ENCODE measurements around the gene CAMKK1. TPM values are rescaled to one million over a fixed set of nuclear protein-coding genes. Genes with fewer than 3 reads are reported as not detected.
"Not testable (repeated sequence)": the region's sequence is repeated elsewhere in the genome, so short reads cannot be mapped to it uniquely, and the experiment has no call there.

Gene CAMKK1
- total RNA-seq, 1 donor: 5.4 TPM

- Histone ChIP-seq H3K4me1 (ENCODE audit: insufficient read depth, low read length) (no peaks in the 10 kb centered on the region), H3K4me3 (ENCODE audit: low read length) (no peak overlapping the region), H3K9me3 (ENCODE audit: low read depth, low read length) (no peaks in the 10 kb centered on the region), H3K27me3 (ENCODE audit: insufficient read depth, low read length) (no peaks in the 10 kb centered on the region)
Measured at GRCh38 chr17:3859940-3860339, 32.9 kb downstream of the CAMKK1 start.

- no peaks in the 10 kb centered on the region for H3K9me3 ChIP-seq (ENCODE audit: low read depth, low read length)
- no peak overlapping the region for H3K4me3 ChIP-seq (ENCODE audit: low read length)
- H3K4me1 ChIP-seq (ENCODE audit: insufficient read depth, low read length): no peaks in the 10 kb centered on the region
- no peaks in the 10 kb centered on the region for H3K27me3 ChIP-seq (ENCODE audit: insufficient read depth, low read length)
Measured at GRCh38 chr17:3857261-3858105, 35.4 kb downstream of the CAMKK1 start.

- H3K4me1 ChIP-seq (ENCODE audit: insufficient read depth, low read length); H3K4me3 ChIP-seq (ENCODE audit: low read length); H3K9me3 ChIP-seq (ENCODE audit: low read depth, low read length); H3K27me3 ChIP-seq (ENCODE audit: insufficient read depth, low read length): not testable (repeated sequence)
Measured at GRCh38 chr17:3854204-3854603, 38.6 kb downstream of the CAMKK1 start.

- H3K9me3 ChIP-seq (ENCODE audit: low read depth, low read length): no peaks in the 10 kb centered on the region
- no peak overlapping the region for H3K4me3 ChIP-seq (ENCODE audit: low read length)
- H3K4me1 ChIP-seq (ENCODE audit: insufficient read depth, low read length): no peaks in the 10 kb centered on the region
- no peaks in the 10 kb centered on the region for H3K27me3 ChIP-seq (ENCODE audit: insufficient read depth, low read length)
Measured at GRCh38 chr17:3852561-3852960, 40.3 kb downstream of the CAMKK1 start.

- Histone ChIP-seq H3K9me3 (ENCODE audit: low read depth, low read length) (no peaks in the 10 kb centered on the region), H3K4me3 (ENCODE audit: low read length) (no peak overlapping the region), H3K27me3 (ENCODE audit: insufficient read depth, low read length) (no peaks in the 10 kb centered on the region), H3K4me1 (ENCODE audit: insufficient read depth, low read length) (no peaks in the 10 kb centered on the region)
Measured at GRCh38 chr17:3851461-3852100, 41.3 kb downstream of the CAMKK1 start.

GRCh38 chr17:3848229-3848835 is 44.5 kb downstream of the CAMKK1 start:
- Histone ChIP-seq H3K27me3 (ENCODE audit: insufficient read depth, low read length) (no peaks in the 10 kb centered on the region), H3K4me3 (ENCODE audit: low read length) (no peak overlapping the region), H3K4me1 (ENCODE audit: insufficient read depth, low read length) (peaks cover 19% of the 10 kb centered on the region), H3K9me3 (ENCODE audit: low read depth, low read length) (no peaks in the 10 kb centered on the region)

- H3K9me3 ChIP-seq (ENCODE audit: low read depth, low read length): no peaks in the 10 kb centered on the region
- no peaks in the 10 kb centered on the region for H3K27me3 ChIP-seq (ENCODE audit: insufficient read depth, low read length)
- peaks cover 19% of the 10 kb centered on the region for H3K4me1 ChIP-seq (ENCODE audit: insufficient read depth, low read length)
- H3K4me3 ChIP-seq (ENCODE audit: low read length): no peak overlapping the region
Measured at GRCh38 chr17:3847165-3847670, 45.6 kb downstream of the CAMKK1 start.

- Histone ChIP-seq H3K4me3 (ENCODE audit: low read length) (peak overlapping the region; percentile 77), H3K27me3 (ENCODE audit: insufficient read depth, low read length) (no peaks in the 10 kb centered on the region), H3K4me1 (ENCODE audit: insufficient read depth, low read length) (peaks cover 20% of the 10 kb centered on the region), H3K9me3 (ENCODE audit: low read depth, low read length) (no peaks in the 10 kb centered on the region)
Measured at GRCh38 chr17:3846437-3847164, 46.3 kb downstream of the CAMKK1 start.

GRCh38 chr17:3845621-3846436 is 47.0 kb downstream of the CAMKK1 start, which contains the start of gene NCBP3:
Gene NCBP3 (minus strand): TSS chr17:3846246. CDS start chr17:3846223, 23 bp downstream.
- Histone ChIP-seq H3K9me3 (ENCODE audit: low read depth, low read length) (no peaks in the 10 kb centered on the region), H3K4me1 (ENCODE audit: insufficient read depth, low read length) (peaks cover 23% of the 10 kb centered on the region), H3K27me3 (ENCODE audit: insufficient read depth, low read length) (no peaks in the 10 kb centered on the region), H3K4me3 (ENCODE audit: low read length) (peak within 1 kb of the TSS; percentile 77)

- Histone ChIP-seq H3K9me3 (ENCODE audit: low read depth, low read length) (no peaks in the 10 kb centered on the region), H3K4me3 (ENCODE audit: low read length) (peak overlapping the region; percentile 77), H3K27me3 (ENCODE audit: insufficient read depth, low read length) (no peaks in the 10 kb centered on the region), H3K4me1 (ENCODE audit: insufficient read depth, low read length) (peaks cover 23% of the 10 kb centered on the region)
Measured at GRCh38 chr17:3845291-3845620, 47.6 kb downstream of the CAMKK1 start.

- H3K4me1 ChIP-seq (ENCODE audit: insufficient read depth, low read length): peaks cover 23% of the 10 kb centered on the region
- H3K27me3 ChIP-seq (ENCODE audit: insufficient read depth, low read length); H3K9me3 ChIP-seq (ENCODE audit: low read depth, low read length); H3K4me3 ChIP-seq (ENCODE audit: low read length): not testable (repeated sequence)
Measured at GRCh38 chr17:3844556-3844955, 48.3 kb downstream of the CAMKK1 start.

GRCh38 chr17:3843935-3844516 is 48.8 kb downstream of the CAMKK1 start:
- peaks cover 23% of the 10 kb centered on the region for H3K4me1 ChIP-seq (ENCODE audit: insufficient read depth, low read length)
- H3K27me3 ChIP-seq (ENCODE audit: insufficient read depth, low read length): no peaks in the 10 kb centered on the region
- H3K9me3 ChIP-seq (ENCODE audit: low read depth, low read length): no peaks in the 10 kb centered on the region
- no peak overlapping the region for H3K4me3 ChIP-seq (ENCODE audit: low read length)

GRCh38 chr17:3838206-3838605 is 54.6 kb downstream of the CAMKK1 start:
- no peak overlapping the region for H3K4me3 ChIP-seq (ENCODE audit: low read length)
- no peaks in the 10 kb centered on the region for H3K27me3 ChIP-seq (ENCODE audit: insufficient read depth, low read length)
- H3K4me1 ChIP-seq (ENCODE audit: insufficient read depth, low read length): peaks cover 19% of the 10 kb centered on the region
- no peaks in the 10 kb centered on the region for H3K9me3 ChIP-seq (ENCODE audit: low read depth, low read length)

- Histone ChIP-seq H3K9me3 (ENCODE audit: low read depth, low read length) (no peaks in the 10 kb centered on the region), H3K4me3 (ENCODE audit: low read length) (no peak overlapping the region), H3K27me3 (ENCODE audit: insufficient read depth, low read length) (no peaks in the 10 kb centered on the region), H3K4me1 (ENCODE audit: insufficient read depth, low read length) (peaks cover 18% of the 10 kb centered on the region)
Measured at GRCh38 chr17:3836551-3836950, 56.3 kb downstream of the CAMKK1 start.
